K562 (cell line): Measurements from ENCODE around the gene ERCC1. TPM values are rescaled to one million over a fixed set of nuclear protein-coding genes. Genes with fewer than 3 reads are reported as not detected.

Experiments
- BRD9 ChIP-seq: fragments of 450-650 bp; IDR thresholded peaks from 2 replicates; pipeline ENCODE4 v1.6.1; 2018; ENCODE audit warnings: low read depth; ENCODE audit not compliant: partially characterized antibody
- MAZ ChIP-seq, 2 experiments: fragments of 450-650 bp in 1 of 2; sonication (generic) in 1 of 2; formaldehyde crosslinking; IDR thresholded peaks in 1 of 2; conservative IDR thresholded peaks in 1 of 2; 2 replicates each; pipeline versions ENCODE4 v1.4.0 to v1.5.0; 2020; ENCODE audit warnings: mild to moderate bottlenecking in 1 of 2, missing genetic modification reagents in 1 of 2
- MTF1 ChIP-seq: fragments of 250-450 bp; sonication (Bioruptor Pico); IDR thresholded peaks from 2 replicates; pipeline ENCODE4 v1.9.0; 2021; ENCODE audit warnings: moderate library complexity, mild to moderate bottlenecking, inconsistent platforms, borderline replicate concordance
- NCOA6 ChIP-seq: fragments of 450-650 bp; IDR thresholded peaks from 2 replicates; pipeline ENCODE4 v1.6.1; 2017; ENCODE audit warnings: mild to moderate bottlenecking
- NEUROD1 ChIP-seq: fragments of 150-350 bp; IDR thresholded peaks from 2 replicates; pipeline ENCODE4 v1.6.1; 2014; ENCODE audit warnings: borderline replicate concordance, low read length, low read depth; ENCODE audit not compliant: partially characterized antibody
- POLR2A ChIP-seq: fragments of 450-650 bp; conservative IDR thresholded peaks from 2 replicates; pipeline ENCODE4 v1.6.1; 2016
- TAL1 ChIP-seq: fragments of 450-650 bp; IDR thresholded peaks from 2 replicates; pipeline ENCODE4 v1.6.1; 2016; ENCODE audit warnings: mild to moderate bottlenecking
- ZNF24 ChIP-seq: fragments of 450-650 bp; IDR thresholded peaks from 2 replicates; pipeline ENCODE4 v1.6.1; 2016
- polyA plus RNA-seq, 8 experiments: library from polyadenylated mRNA; depleted of rRNA in 4 of 8; stranded (reverse) in 5 of 8; unstranded in 3 of 8; fragments of >200 nt; fragmentation: Nextera tagmentation in 2 of 8; fragmentation: Illumina TruSeq in 1 of 8; extraction: Ambion mirVana in 2 of 8; extraction: Trizol in 1 of 8; gene quantifications; 2 replicates each; pipeline versions ENCODE4 v1.2.1 to v1.2.3, GENCODE V29; 2011 to 2014; ENCODE audit warnings: inconsistent platforms in 1 of 8, missing spikeins in 1 of 8
- total RNA-seq, 7 experiments: library from RNA; depleted of rRNA in 6 of 7; stranded (reverse); fragments of >200 nt in 6 of 7; fragmentation: Illumina TruSeq in 2 of 7; extraction: Trizol in 2 of 7; gene quantifications; 2 replicates each; pipeline versions ENCODE4 v1.2.1 to v1.2.3, GENCODE V29; 2011 to 2021; ENCODE audit warnings: low replicate concordance in 1 of 7
- TF ChIP-seq, protein P1 (sequence below): sonication (generic); formaldehyde crosslinking; IDR thresholded peaks from 2 replicates; pipeline ENCODE4 v1.8.0; 2023; ENCODE audit warnings: mild to moderate bottlenecking, missing genetic modification reagents
- TF ChIP-seq, protein P2 (sequence below): sonication (generic); formaldehyde crosslinking; IDR thresholded peaks from 2 replicates; pipeline ENCODE4 v1.8.1; 2023; ENCODE audit warnings: mild to moderate bottlenecking, missing genetic modification reagents
- TF ChIP-seq, protein P3 (sequence below): fragments of 250-450 bp; sonication (Bioruptor Pico); IDR thresholded peaks from 2 replicates; pipeline ENCODE4 v1.8.0; 2022; ENCODE audit warnings: inconsistent platforms, mild to moderate bottlenecking, moderate library complexity, borderline replicate concordance
- TF ChIP-seq, protein P4 (sequence below): IDR thresholded peaks from 2 replicates; pipeline ENCODE4 v1.6.1; 2012; ENCODE audit warnings: low read depth, low read length, improper control_type of control experiment, borderline replicate concordance
- TF ChIP-seq, protein P5 (sequence below), 2 experiments: fragments of 450-650 bp; IDR thresholded peaks; 2 replicates each; pipeline ENCODE4 v1.6.1; 2018; ENCODE audit warnings: mild to moderate bottlenecking in 2 of 2, low read depth in 1 of 2; ENCODE audit not compliant: partially characterized antibody in 2 of 2

The ERCC1 gene
- total and polyA plus RNA-seq, 9 of the 15 experiments (the other 6 are each of a cell fraction or from before 2014, with no cell fraction given) = 9.3 to 92.6 (median 60.0) TPM

DNA sequence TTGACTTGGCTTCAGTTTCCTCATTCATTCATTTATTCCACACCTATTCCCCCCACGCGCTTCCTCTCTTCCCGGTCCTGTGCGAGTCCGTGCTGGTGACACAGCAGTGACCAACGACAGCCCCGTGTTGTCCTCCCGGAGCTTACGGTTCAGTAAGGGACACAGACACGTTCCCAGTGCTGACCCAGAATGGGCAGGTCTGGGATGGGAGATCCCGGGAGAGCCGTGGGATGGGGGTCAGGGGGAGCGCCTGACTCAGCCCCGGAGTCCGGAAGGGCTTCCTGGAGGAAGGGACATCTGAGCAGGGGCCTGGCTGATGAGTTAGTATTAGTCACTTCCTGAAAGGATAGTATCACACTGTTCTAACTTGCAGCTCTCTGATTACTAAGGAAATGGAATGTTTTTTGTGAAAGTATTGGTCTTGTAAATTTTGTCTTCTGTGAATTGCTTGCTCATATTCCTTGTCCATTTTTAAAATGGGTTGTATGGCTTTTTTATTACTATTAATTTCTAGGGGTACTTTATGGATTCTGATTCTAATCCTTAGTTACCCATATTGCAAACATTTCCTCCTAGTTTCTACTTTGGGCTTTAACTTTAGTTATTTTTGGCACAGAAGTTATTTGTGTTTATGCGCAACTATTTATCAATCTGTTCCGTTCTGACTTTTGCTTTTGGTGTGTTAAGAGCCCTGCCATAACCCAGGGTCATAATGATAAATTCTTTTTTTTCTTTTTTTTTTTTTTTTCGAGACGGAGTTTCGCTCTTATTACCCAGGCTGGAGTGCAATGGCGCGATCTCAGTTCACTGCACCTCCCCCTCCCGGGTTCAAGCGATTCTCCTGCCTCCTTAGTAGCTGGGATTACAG is 708 bp upstream of the ERCC1 start (continued):
- TF ChIP-seq, protein P1, sequence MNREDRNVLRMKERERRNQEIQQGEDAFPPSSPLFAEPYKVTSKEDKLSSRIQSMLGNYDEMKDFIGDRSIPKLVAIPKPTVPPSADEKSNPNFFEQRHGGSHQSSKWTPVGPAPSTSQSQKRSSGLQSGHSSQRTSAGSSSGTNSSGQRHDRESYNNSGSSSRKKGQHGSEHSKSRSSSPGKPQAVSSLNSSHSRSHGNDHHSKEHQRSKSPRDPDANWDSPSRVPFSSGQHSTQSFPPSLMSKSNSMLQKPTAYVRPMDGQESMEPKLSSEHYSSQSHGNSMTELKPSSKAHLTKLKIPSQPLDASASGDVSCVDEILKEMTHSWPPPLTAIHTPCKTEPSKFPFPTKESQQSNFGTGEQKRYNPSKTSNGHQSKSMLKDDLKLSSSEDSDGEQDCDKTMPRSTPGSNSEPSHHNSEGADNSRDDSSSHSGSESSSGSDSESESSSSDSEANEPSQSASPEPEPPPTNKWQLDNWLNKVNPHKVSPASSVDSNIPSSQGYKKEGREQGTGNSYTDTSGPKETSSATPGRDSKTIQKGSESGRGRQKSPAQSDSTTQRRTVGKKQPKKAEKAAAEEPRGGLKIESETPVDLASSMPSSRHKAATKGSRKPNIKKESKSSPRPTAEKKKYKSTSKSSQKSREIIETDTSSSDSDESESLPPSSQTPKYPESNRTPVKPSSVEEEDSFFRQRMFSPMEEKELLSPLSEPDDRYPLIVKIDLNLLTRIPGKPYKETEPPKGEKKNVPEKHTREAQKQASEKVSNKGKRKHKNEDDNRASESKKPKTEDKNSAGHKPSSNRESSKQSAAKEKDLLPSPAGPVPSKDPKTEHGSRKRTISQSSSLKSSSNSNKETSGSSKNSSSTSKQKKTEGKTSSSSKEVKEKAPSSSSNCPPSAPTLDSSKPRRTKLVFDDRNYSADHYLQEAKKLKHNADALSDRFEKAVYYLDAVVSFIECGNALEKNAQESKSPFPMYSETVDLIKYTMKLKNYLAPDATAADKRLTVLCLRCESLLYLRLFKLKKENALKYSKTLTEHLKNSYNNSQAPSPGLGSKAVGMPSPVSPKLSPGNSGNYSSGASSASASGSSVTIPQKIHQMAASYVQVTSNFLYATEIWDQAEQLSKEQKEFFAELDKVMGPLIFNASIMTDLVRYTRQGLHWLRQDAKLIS (CRISPR knock-in tag) = peak; percentile 75; the same call in 1 of the 2 replicates
- TF ChIP-seq POLR2A (peak; percentile 86), ZNF24 (peak; percentile 98), BRD9 (peak; percentile 81), TAL1 (0 out of 2 replicates have a peak, but pooled peaks have one; percentile 3), NCOA6 (no peak), NEUROD1 (peak; percentile 57), MTF1 (CRISPR knock-in tag) (no peak), MAZ (CRISPR knock-in tag; conservative IDR thresholded peaks at IDR 0.05 in 1 of 2, IDR thresholded peaks at IDR 0.05 in 1 of 2) (0 out of 4 replicates have a peak, but pooled peaks of 1 of the 2 experiments have one; percentile 5)
- TF ChIP-seq, protein P2, sequence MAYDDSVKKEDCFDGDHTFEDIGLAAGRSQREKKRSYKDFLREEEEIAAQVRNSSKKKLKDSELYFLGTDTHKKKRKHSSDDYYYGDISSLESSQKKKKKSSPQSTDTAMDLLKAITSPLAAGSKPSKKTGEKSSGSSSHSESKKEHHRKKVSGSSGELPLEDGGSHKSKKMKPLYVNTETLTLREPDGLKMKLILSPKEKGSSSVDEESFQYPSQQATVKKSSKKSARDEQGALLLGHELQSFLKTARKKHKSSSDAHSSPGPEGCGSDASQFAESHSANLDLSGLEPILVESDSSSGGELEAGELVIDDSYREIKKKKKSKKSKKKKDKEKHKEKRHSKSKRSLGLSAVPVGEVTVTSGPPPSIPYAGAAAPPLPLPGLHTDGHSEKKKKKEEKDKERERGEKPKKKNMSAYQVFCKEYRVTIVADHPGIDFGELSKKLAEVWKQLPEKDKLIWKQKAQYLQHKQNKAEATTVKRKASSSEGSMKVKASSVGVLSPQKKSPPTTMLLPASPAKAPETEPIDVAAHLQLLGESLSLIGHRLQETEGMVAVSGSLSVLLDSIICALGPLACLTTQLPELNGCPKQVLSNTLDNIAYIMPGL = no peak
- TF ChIP-seq, protein P3, sequence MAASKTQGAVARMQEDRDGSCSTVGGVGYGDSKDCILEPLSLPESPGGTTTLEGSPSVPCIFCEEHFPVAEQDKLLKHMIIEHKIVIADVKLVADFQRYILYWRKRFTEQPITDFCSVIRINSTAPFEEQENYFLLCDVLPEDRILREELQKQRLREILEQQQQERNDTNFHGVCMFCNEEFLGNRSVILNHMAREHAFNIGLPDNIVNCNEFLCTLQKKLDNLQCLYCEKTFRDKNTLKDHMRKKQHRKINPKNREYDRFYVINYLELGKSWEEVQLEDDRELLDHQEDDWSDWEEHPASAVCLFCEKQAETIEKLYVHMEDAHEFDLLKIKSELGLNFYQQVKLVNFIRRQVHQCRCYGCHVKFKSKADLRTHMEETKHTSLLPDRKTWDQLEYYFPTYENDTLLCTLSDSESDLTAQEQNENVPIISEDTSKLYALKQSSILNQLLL = no peak
- TF ChIP-seq, protein P4, sequence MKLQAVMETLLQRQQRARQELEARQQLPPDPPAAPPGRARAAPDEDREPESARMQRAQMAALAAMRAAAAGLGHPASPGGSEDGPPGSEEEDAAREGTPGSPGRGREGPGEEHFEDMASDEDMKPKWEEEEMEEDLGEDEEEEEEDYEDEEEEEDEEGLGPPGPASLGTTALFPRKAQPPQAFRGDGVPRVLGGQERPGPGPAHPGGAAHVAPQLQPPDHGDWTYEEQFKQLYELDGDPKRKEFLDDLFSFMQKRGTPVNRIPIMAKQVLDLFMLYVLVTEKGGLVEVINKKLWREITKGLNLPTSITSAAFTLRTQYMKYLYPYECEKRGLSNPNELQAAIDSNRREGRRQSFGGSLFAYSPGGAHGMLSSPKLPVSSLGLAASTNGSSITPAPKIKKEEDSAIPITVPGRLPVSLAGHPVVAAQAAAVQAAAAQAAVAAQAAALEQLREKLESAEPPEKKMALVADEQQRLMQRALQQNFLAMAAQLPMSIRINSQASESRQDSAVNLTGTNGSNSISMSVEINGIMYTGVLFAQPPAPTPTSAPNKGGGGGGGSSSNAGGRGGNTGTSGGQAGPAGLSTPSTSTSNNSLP = peak; percentile 65; the same call in 1 of the 2 replicates
- TF ChIP-seq, protein P5, sequence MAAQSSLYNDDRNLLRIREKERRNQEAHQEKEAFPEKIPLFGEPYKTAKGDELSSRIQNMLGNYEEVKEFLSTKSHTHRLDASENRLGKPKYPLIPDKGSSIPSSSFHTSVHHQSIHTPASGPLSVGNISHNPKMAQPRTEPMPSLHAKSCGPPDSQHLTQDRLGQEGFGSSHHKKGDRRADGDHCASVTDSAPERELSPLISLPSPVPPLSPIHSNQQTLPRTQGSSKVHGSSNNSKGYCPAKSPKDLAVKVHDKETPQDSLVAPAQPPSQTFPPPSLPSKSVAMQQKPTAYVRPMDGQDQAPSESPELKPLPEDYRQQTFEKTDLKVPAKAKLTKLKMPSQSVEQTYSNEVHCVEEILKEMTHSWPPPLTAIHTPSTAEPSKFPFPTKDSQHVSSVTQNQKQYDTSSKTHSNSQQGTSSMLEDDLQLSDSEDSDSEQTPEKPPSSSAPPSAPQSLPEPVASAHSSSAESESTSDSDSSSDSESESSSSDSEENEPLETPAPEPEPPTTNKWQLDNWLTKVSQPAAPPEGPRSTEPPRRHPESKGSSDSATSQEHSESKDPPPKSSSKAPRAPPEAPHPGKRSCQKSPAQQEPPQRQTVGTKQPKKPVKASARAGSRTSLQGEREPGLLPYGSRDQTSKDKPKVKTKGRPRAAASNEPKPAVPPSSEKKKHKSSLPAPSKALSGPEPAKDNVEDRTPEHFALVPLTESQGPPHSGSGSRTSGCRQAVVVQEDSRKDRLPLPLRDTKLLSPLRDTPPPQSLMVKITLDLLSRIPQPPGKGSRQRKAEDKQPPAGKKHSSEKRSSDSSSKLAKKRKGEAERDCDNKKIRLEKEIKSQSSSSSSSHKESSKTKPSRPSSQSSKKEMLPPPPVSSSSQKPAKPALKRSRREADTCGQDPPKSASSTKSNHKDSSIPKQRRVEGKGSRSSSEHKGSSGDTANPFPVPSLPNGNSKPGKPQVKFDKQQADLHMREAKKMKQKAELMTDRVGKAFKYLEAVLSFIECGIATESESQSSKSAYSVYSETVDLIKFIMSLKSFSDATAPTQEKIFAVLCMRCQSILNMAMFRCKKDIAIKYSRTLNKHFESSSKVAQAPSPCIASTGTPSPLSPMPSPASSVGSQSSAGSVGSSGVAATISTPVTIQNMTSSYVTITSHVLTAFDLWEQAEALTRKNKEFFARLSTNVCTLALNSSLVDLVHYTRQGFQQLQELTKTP (IDR thresholded peaks at IDR 0.05; ENCODE audit: low read depth in 1 of 2, partially characterized antibody in 2 of 2) = peak; percentile 28 to 78
